ENCODE measurements around the gene FAM171A1.
A peak's percentile ranks its signal among the peaks of the same experiment; 100 is the strongest.

Gene FAM171A1

GRCh38 chr10:15253951-15254807 is 116.9 kb downstream of the FAM171A1 start:
- no peak overlapping the region for H3K4me3 ChIP-seq (ENCODE audit: low read length)
- H3K4me1 ChIP-seq (ENCODE audit: control insufficient read depth, insufficient read depth, low read length), result peaks cover 5% of the 10 kb centered on the region
- H3K36me3 ChIP-seq (ENCODE audit: control insufficient read depth, insufficient read depth, low read length, severe bottlenecking), result no peaks in the 10 kb centered on the region
- no peaks in the 10 kb centered on the region for H3K9me3 ChIP-seq (ENCODE audit: control insufficient read depth, low read length)
- no peaks in the 10 kb centered on the region for H3K27me3 ChIP-seq (replicated peaks; ENCODE audit: control insufficient read depth, insufficient read depth, low read length)
- no peak for DNase-seq (ENCODE audit: low read depth)
- no peak overlapping the region for H3K9ac ChIP-seq (ENCODE audit: low read length)

GRCh38 chr10:15252396-15252795 is 118.7 kb downstream of the FAM171A1 start:
- no peaks in the 10 kb centered on the region for H3K36me3 ChIP-seq (ENCODE audit: control insufficient read depth, insufficient read depth, low read length, severe bottlenecking)

GRCh38 chr10:15251791-15252380 is 119.2 kb downstream of the FAM171A1 start:
- no peak for DNase-seq (ENCODE audit: low read depth)
- no peak overlapping the region for H3K4me3 ChIP-seq (ENCODE audit: low read length)
- H3K36me3 ChIP-seq (ENCODE audit: control insufficient read depth, insufficient read depth, low read length, severe bottlenecking), result no peaks in the 10 kb centered on the region
- peaks cover 5% of the 10 kb centered on the region for H3K4me1 ChIP-seq (ENCODE audit: control insufficient read depth, insufficient read depth, low read length)
- no peaks in the 10 kb centered on the region for H3K9me3 ChIP-seq (ENCODE audit: control insufficient read depth, low read length)
- no peak overlapping the region for H3K9ac ChIP-seq (ENCODE audit: low read length)
- no peaks in the 10 kb centered on the region for H3K27me3 ChIP-seq (replicated peaks; ENCODE audit: control insufficient read depth, insufficient read depth, low read length)

More at GRCh38 chr10:15252396-15252795, 118.7 kb downstream of the FAM171A1 start:
- DNase-seq (ENCODE audit: low read depth), result no peak
- Histone ChIP-seq H3K9me3 (ENCODE audit: control insufficient read depth, low read length) (no peaks in the 10 kb centered on the region), H3K4me1 (ENCODE audit: control insufficient read depth, insufficient read depth, low read length) (peaks cover 5% of the 10 kb centered on the region), H3K27me3 (replicated peaks; ENCODE audit: control insufficient read depth, insufficient read depth, low read length) (no peaks in the 10 kb centered on the region), H3K4me3 (ENCODE audit: low read length) (no peak overlapping the region), H3K9ac (ENCODE audit: low read length) (no peak overlapping the region)

GRCh38 chr10:15245530-15245929 is 125.6 kb downstream of the FAM171A1 start:
- Histone ChIP-seq H3K36me3 (ENCODE audit: control insufficient read depth, insufficient read depth, low read length, severe bottlenecking) (no peaks in the 10 kb centered on the region), H3K9me3 (ENCODE audit: control insufficient read depth, low read length) (no peaks in the 10 kb centered on the region), H3K4me3 (ENCODE audit: low read length) (no peak overlapping the region), H3K9ac (ENCODE audit: low read length) (no peak overlapping the region), H3K4me1 (ENCODE audit: control insufficient read depth, insufficient read depth, low read length) (no peaks in the 10 kb centered on the region), H3K27me3 (replicated peaks; ENCODE audit: control insufficient read depth, insufficient read depth, low read length) (no peaks in the 10 kb centered on the region)
- no peak for DNase-seq (ENCODE audit: low read depth)

- Histone ChIP-seq H3K27me3 (replicated peaks; ENCODE audit: control insufficient read depth, insufficient read depth, low read length) (no peaks in the 10 kb centered on the region), H3K36me3 (ENCODE audit: control insufficient read depth, insufficient read depth, low read length, severe bottlenecking) (no peaks in the 10 kb centered on the region), H3K9me3 (ENCODE audit: control insufficient read depth, low read length) (no peaks in the 10 kb centered on the region), H3K4me1 (ENCODE audit: control insufficient read depth, insufficient read depth, low read length) (no peaks in the 10 kb centered on the region), H3K9ac (ENCODE audit: low read length) (no peak overlapping the region), H3K4me3 (ENCODE audit: low read length) (no peak overlapping the region)
- DNase-seq (ENCODE audit: low read depth), result no peak
Observed at GRCh38 chr10:15244635-15245197, 126.4 kb downstream of the FAM171A1 start.

- DNase-seq (ENCODE audit: low read depth), result no peak
- Histone ChIP-seq H3K36me3 (ENCODE audit: control insufficient read depth, insufficient read depth, low read length, severe bottlenecking) (no peaks in the 10 kb centered on the region), H3K9ac (ENCODE audit: low read length) (no peak overlapping the region), H3K27me3 (replicated peaks; ENCODE audit: control insufficient read depth, insufficient read depth, low read length) (no peaks in the 10 kb centered on the region), H3K4me1 (ENCODE audit: control insufficient read depth, insufficient read depth, low read length) (no peaks in the 10 kb centered on the region), H3K4me3 (ENCODE audit: low read length) (no peak overlapping the region), H3K9me3 (ENCODE audit: control insufficient read depth, low read length) (no peaks in the 10 kb centered on the region)
Observed at GRCh38 chr10:15242261-15242840, 128.7 kb downstream of the FAM171A1 start.

GRCh38 chr10:15241306-15241705 is 129.8 kb downstream of the FAM171A1 start:
- DNase-seq (ENCODE audit: low read depth), result no peak
- H3K27me3 ChIP-seq (replicated peaks; ENCODE audit: control insufficient read depth, insufficient read depth, low read length), result no peaks in the 10 kb centered on the region
- no peak overlapping the region for H3K4me3 ChIP-seq (ENCODE audit: low read length)
- H3K4me1 ChIP-seq (ENCODE audit: control insufficient read depth, insufficient read depth, low read length), result no peaks in the 10 kb centered on the region
- no peak overlapping the region for H3K9ac ChIP-seq (ENCODE audit: low read length)
- no peaks in the 10 kb centered on the region for H3K36me3 ChIP-seq (ENCODE audit: control insufficient read depth, insufficient read depth, low read length, severe bottlenecking)
- H3K9me3 ChIP-seq (ENCODE audit: control insufficient read depth, low read length), result no peaks in the 10 kb centered on the region

- peak; percentile 11 for DNase-seq (ENCODE audit: low read depth)
- H3K27me3 ChIP-seq (replicated peaks; ENCODE audit: control insufficient read depth, insufficient read depth, low read length), result no peaks in the 10 kb centered on the region
- no peaks in the 10 kb centered on the region for H3K36me3 ChIP-seq (ENCODE audit: control insufficient read depth, insufficient read depth, low read length, severe bottlenecking)
- H3K4me3 ChIP-seq (ENCODE audit: low read length), result no peak overlapping the region
- no peak overlapping the region for H3K9ac ChIP-seq (ENCODE audit: low read length)
- H3K4me1 ChIP-seq (ENCODE audit: control insufficient read depth, insufficient read depth, low read length), result no peaks in the 10 kb centered on the region
- no peaks in the 10 kb centered on the region for H3K9me3 ChIP-seq (ENCODE audit: control insufficient read depth, low read length)
Observed at GRCh38 chr10:15238555-15239335, 132.3 kb downstream of the FAM171A1 start.

GRCh38 chr10:15237351-15237750 is 133.7 kb downstream of the FAM171A1 start:
- DNase-seq (ENCODE audit: low read depth), result peak; percentile 14
- Histone ChIP-seq H3K4me3 (ENCODE audit: low read length) (no peak overlapping the region), H3K27me3 (replicated peaks; ENCODE audit: control insufficient read depth, insufficient read depth, low read length) (no peaks in the 10 kb centered on the region), H3K36me3 (ENCODE audit: control insufficient read depth, insufficient read depth, low read length, severe bottlenecking) (no peaks in the 10 kb centered on the region), H3K9me3 (ENCODE audit: control insufficient read depth, low read length) (no peaks in the 10 kb centered on the region), H3K9ac (ENCODE audit: low read length) (no peak overlapping the region), H3K4me1 (ENCODE audit: control insufficient read depth, insufficient read depth, low read length) (no peaks in the 10 kb centered on the region)

- no peaks in the 10 kb centered on the region for H3K36me3 ChIP-seq (ENCODE audit: control insufficient read depth, insufficient read depth, low read length, severe bottlenecking)
- no peaks in the 10 kb centered on the region for H3K9me3 ChIP-seq (ENCODE audit: control insufficient read depth, low read length)
- no peak overlapping the region for H3K4me3 ChIP-seq (ENCODE audit: low read length)
- H3K27me3 ChIP-seq (replicated peaks; ENCODE audit: control insufficient read depth, insufficient read depth, low read length), result no peaks in the 10 kb centered on the region
- H3K4me1 ChIP-seq (ENCODE audit: control insufficient read depth, insufficient read depth, low read length), result no peaks in the 10 kb centered on the region
- no peak for DNase-seq (ENCODE audit: low read depth)
- no peak overlapping the region for H3K9ac ChIP-seq (ENCODE audit: low read length)
Observed at GRCh38 chr10:15236340-15236739, 134.7 kb downstream of the FAM171A1 start.

GRCh38 chr10:15232279-15232678 is 138.8 kb downstream of the FAM171A1 start:
- DNase-seq (ENCODE audit: low read depth), result no peak
- H3K36me3 ChIP-seq (ENCODE audit: control insufficient read depth, insufficient read depth, low read length, severe bottlenecking), result no peaks in the 10 kb centered on the region
- H3K4me1 ChIP-seq (ENCODE audit: control insufficient read depth, insufficient read depth, low read length), result peaks cover 8% of the 10 kb centered on the region
- no peak overlapping the region for H3K4me3 ChIP-seq (ENCODE audit: low read length)
- no peaks in the 10 kb centered on the region for H3K9me3 ChIP-seq (ENCODE audit: control insufficient read depth, low read length)
- no peak overlapping the region for H3K9ac ChIP-seq (ENCODE audit: low read length)
- H3K27me3 ChIP-seq (replicated peaks; ENCODE audit: control insufficient read depth, insufficient read depth, low read length), result no peaks in the 10 kb centered on the region
